Measurements from ENCODE around the gene EPS8.

EPS8 gene

DNA sequence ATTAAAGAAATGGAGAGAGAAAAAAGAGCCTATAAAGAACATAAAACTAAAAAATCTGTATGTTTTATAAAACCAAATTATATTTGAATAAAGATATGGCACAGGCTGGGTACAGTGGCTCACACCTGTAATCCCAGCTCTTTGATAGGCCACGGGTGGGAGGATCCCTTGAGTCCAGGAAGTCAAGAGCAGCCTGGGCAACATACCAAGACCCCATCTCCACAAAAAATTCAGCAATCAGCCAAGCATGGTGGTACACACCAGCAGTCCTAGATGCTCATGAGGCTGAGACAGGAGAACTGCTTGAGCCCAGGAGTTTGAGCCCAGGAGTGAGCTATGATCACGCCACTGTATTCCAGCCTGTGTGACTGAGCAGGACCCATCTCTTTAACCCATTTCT lies 74.9 kb downstream of the EPS8 start:
- TF ChIP-seq, protein P1, sequence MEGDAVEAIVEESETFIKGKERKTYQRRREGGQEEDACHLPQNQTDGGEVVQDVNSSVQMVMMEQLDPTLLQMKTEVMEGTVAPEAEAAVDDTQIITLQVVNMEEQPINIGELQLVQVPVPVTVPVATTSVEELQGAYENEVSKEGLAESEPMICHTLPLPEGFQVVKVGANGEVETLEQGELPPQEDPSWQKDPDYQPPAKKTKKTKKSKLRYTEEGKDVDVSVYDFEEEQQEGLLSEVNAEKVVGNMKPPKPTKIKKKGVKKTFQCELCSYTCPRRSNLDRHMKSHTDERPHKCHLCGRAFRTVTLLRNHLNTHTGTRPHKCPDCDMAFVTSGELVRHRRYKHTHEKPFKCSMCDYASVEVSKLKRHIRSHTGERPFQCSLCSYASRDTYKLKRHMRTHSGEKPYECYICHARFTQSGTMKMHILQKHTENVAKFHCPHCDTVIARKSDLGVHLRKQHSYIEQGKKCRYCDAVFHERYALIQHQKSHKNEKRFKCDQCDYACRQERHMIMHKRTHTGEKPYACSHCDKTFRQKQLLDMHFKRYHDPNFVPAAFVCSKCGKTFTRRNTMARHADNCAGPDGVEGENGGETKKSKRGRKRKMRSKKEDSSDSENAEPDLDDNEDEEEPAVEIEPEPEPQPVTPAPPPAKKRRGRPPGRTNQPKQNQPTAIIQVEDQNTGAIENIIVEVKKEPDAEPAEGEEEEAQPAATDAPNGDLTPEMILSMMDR (conservative IDR thresholded peaks at IDR 0.05; ENCODE audit: low read depth, low read length) = no peak
- no peak overlapping the region for H3K4me3 ChIP-seq (ENCODE audit: low read depth, low read length)
- no peak for DNase-seq (ENCODE audit: low read depth)

DNA sequence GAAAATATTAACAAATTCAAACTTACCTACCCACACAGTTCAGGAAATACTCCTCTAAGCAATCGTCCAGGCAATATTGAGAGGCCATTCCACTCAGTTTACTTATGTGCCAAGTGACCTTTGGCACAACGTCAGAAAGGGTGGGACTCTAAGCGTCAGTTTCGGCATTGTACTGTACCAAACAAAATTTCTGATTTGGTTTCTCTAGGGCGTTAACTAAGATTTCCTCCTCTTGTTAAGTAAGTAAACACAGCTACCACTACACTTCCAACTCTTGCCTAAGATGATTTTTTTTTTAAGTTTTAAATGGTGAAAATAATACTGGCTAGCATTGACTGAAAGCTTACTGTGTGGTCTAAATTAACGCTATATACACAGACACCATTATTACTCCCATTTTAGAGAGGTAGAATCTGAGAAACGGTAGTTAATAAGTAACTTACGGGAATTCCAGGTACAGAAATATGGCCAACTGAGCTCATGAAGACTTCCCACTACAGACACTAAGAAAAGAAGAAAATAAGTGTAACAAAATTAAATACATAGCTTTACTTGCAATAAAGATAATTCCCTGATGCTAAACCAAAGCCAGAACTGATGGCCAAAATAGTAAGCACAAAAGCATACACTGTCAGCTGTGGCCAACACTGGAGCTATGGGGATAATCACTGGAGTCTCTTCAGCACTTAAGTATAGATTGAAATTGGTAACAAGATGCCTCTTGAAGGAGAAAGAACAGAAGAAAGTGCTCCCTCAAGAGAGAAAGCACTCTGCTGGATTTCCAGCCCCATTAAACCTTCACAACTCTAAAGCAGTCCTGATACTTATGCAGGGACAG lies 76.1 kb downstream of the EPS8 start:
- TF ChIP-seq, protein P1 (conservative IDR thresholded peaks at IDR 0.05; ENCODE audit: low read depth, low read length) = no peak
- no peak overlapping the region for H3K4me3 ChIP-seq (ENCODE audit: low read depth, low read length)
- DNase-seq (ENCODE audit: low read depth) = no peak

DNA sequence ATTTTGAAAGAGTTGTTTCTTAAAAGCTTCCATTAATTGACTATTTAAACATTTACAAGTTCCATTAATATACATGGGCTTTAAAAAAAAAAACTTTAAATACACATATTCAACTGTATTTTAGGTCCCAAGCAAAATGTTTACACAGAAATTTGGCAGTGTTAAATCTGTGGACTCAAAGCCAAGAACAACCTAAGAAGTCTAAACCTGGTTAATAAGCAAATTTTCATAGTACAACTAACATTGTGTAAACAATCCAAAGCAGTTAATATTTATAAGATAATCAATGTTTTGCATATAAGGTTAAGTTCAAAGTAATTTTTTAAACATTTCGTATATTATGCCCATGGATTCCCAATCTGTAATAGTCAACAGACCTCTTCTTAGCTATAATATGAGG lies 77.0 kb downstream of the EPS8 start:
- no peak overlapping the region for H3K4me3 ChIP-seq (ENCODE audit: low read depth, low read length)
- TF ChIP-seq, protein P1 (conservative IDR thresholded peaks at IDR 0.05; ENCODE audit: low read depth, low read length) = no peak
- DNase-seq (ENCODE audit: low read depth) = no peak

DNA sequence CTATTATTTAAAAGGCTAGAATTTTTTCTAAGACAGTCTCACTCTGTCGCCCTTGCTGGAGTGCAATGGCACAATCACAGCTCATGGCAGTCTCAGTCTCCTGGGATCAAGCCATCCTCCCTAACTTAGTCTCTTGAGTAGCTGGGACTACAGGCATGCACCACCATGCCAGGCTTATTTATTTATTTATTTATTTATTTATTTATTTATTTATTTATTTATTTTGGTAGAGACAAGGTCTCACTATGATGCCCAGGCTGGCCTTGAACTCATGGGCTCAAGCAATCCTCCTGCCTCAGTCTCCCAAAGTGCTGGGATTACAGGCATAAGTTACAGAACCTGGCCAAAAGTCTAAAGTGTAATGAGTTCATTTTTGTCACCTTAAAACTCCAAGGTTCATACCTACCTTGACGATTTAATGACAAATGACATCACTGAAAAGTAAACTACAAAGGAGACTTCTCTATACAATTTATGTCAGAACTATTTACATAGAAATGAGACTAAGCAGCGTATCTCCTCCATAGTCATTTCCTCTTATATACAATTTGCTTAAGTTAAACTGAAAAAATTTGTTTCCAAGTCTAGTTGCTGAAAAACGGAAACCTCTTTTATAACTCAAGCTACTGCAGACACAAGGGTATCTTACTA lies 78.2 kb downstream of the EPS8 start:
- H3K4me3 ChIP-seq (ENCODE audit: low read depth, low read length) = no peak overlapping the region
- TF ChIP-seq, protein P1 (conservative IDR thresholded peaks at IDR 0.05; ENCODE audit: low read depth, low read length) = no peak
- no peak for DNase-seq (ENCODE audit: low read depth)

DNA sequence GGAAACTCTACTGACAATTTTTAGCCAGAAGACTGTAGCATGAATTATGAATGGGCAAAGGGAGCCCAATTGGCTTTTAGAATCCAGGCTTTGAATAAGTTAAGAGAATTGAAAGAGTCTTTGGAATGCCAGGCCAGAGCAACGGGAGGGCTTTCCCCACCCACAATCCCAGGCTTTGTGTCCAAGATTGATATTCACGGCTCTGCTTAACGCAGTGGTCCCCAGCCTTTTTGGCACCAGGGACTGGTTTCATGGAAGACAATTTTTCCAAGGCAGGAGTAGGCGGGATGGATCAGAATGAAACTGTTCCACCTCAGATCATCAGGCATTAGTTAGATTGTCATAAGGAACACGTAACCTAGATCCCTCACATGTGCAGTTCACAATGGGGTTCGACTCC lies 79.6 kb downstream of the EPS8 start:
- H3K4me3 ChIP-seq (ENCODE audit: low read depth, low read length) = no peak overlapping the region
- DNase-seq (ENCODE audit: low read depth) = no peak
- TF ChIP-seq, protein P1 (conservative IDR thresholded peaks at IDR 0.05; ENCODE audit: low read depth, low read length) = no peak

DNA sequence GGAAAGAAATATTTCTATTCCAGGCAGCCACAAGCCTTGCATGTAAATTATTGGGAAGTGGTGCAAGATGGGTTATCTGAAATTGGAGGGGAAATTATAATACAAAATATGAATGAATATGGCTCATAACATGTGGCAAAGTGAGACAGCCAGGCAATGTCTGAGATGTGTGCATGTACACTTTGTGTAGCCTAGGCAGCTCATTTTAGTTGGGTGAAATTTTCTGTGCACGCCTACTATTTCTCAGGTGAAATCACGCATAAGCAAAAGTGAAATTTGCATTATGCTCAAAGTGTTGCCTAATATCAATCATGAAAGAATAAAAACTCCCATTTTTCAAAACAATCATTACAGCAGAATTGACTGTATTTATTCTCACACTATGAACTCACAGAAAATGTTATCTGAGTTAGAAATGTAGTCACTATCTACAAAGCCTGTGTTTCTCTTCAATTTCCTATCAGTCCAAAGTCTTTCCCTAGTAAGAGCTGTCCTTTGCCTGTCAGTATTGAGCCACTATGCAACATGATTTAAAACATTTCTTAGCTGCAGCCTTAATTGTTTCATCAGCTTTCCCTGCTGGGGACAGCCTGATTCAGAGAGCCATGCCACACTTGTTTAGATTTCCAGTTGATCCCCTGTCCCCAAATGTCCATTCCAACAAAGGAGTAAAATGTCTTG lies 80.7 kb downstream of the EPS8 start:
- TF ChIP-seq, protein P1 (conservative IDR thresholded peaks at IDR 0.05; ENCODE audit: low read depth, low read length) = no peak
- no peak for DNase-seq (ENCODE audit: low read depth)
- no peak overlapping the region for H3K4me3 ChIP-seq (ENCODE audit: low read depth, low read length)

Data from choroid plexus epithelial cell (primary cell).